Ammon's horn (tissue), 1 donor: ENCODE results near the gene GGTLC3.
"Not testable (repeated sequence)": the region's sequence is repeated elsewhere in the genome, so short reads cannot be mapped to it uniquely, and the experiment has no call there.

Experiments
- DNase-seq: peaks from one replicate; pipeline ENCODE4 v3.0.0-alpha.2; 2016; ENCODE audit warnings: low spot score

The GGTLC3 gene

DNA sequence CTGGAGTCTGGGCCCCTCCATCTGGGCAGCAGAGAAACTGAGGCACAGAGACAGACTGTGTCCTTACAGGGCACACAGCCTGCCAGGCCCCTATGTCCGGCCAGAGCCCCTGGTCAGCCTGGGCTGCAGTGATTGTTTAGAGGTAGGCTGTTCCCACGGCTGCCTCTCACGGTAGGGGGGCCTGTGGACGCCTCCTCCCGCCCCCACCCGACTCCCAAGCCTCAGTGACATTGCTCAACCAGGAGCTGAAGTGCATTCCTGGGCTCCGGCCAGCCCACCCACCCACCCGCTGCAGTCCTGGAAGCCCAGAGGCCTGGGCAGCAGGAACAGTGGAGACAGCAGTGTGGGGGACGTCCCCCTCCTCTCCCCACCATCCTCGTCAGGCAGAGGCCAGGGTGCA is 4.5 kb downstream of the GGTLC3 start:
- not testable (repeated sequence) for DNase-seq

DNA sequence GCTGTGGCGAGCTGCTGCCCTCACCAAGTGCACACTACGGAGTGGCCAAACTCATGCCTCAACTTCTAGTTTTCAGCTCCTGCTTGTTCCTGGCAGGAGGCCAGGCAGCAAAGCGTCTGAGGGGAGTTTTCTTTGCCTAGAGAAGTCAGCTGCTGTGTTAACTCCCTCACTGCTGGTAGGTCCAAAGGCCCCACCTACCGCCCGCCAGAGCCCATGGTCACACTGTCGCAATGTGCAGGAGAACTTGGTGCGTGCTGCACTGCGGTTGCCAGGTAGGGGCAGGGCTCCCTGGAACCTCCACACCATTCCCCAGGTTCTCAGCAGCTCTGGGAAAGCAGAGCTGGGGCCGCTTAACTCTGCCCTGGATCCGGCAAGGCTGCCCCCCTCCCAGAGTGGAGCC is 5.6 kb downstream of the GGTLC3 start:
- not testable (repeated sequence) for DNase-seq

DNA sequence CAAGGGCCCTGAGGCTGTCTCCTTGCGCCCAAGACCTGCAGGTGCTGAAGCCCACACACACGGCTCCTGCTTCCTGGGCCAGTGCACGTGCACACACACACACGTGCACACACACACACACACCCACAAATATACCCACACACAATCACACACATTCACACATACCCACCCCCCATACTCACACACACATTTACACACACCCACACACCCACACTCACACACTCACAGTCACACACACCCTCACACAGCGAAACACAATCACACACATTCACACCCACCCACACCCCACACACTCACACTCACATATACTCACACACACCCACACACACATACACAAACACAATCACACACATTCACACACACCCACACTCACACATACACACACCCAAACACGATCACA is 6.6 kb downstream of the GGTLC3 start:
- DNase-seq, result not testable (repeated sequence)

DNA sequence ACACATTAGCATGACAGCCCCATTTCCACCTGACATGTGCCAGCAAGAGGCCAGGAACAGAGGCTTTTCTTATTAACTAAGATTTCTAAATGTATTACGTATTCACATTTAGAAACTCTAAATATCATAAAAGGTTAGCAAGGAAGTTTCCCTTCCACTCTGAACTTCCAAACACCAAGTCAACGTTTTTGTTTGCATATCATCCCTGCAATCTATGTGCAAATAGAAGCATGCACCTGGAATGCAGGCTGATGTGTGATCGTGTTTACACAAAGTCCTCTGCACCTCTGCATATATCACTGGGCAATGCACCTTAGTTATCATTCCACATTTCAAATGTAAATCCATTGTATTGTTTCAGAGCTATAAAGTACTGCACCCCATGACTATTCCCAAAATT is 21.7 kb downstream of the GGTLC3 start:
- not testable (repeated sequence) for DNase-seq
